Skeletal muscle tissue (tissue), 4 donors: ENCODE measurements around the gene RBM20. TPM values are rescaled to one million over a fixed set of nuclear protein-coding genes. Genes with fewer than 3 reads are reported as not detected.

Experiments
- H3K27ac ChIP-seq: one replicate; pipeline ENCODE4 v1.7.0; 2013; ENCODE audit warnings: mild to moderate bottlenecking, low read depth, low read length, inconsistent platforms
- H3K27me3 ChIP-seq, 3 donors: one replicate each; pipeline ENCODE4 v1.7.0; 2013; ENCODE audit warnings: low read length in 3 of 3; ENCODE audit not compliant: control insufficient read depth in 3 of 3, insufficient read depth in 3 of 3
- H3K36me3 ChIP-seq, 3 donors: one replicate each; pipeline ENCODE4 v1.7.0; 2013; ENCODE audit warnings: low read length in 3 of 3; ENCODE audit not compliant: control insufficient read depth in 3 of 3, insufficient read depth in 3 of 3
- H3K4me1 ChIP-seq, 3 donors: one replicate each; pipeline ENCODE4 v1.7.0; 2013; ENCODE audit warnings: low read length in 3 of 3, mild to moderate bottlenecking in 3 of 3; ENCODE audit not compliant: control insufficient read depth in 3 of 3, insufficient read depth in 3 of 3
- H3K4me3 ChIP-seq, 3 donors: one replicate each; pipeline ENCODE4 v1.7.0; 2013; ENCODE audit warnings: low read length in 3 of 3
- H3K9ac ChIP-seq, 3 donors: one replicate each; pipeline ENCODE4 v1.7.0; 2013; ENCODE audit warnings: low read length in 3 of 3, mild to moderate bottlenecking in 3 of 3, moderate library complexity in 2 of 3, low read depth in 1 of 3
- H3K9me3 ChIP-seq, 3 donors: one replicate each; pipeline ENCODE4 v1.7.0; 2013; ENCODE audit warnings: low read length in 3 of 3; ENCODE audit not compliant: control insufficient read depth in 3 of 3
- total RNA-seq: library from RNA; depleted of rRNA; stranded (reverse); fragments of >200 nt; gene quantifications from one replicate; pipeline ENCODE4 v1.2.3, GENCODE V29; 2014
- donor health status: Osteomylitis.

Gene RBM20
- total RNA-seq, 1 donor from 2014 or later, result 6.3 TPM

DNA sequence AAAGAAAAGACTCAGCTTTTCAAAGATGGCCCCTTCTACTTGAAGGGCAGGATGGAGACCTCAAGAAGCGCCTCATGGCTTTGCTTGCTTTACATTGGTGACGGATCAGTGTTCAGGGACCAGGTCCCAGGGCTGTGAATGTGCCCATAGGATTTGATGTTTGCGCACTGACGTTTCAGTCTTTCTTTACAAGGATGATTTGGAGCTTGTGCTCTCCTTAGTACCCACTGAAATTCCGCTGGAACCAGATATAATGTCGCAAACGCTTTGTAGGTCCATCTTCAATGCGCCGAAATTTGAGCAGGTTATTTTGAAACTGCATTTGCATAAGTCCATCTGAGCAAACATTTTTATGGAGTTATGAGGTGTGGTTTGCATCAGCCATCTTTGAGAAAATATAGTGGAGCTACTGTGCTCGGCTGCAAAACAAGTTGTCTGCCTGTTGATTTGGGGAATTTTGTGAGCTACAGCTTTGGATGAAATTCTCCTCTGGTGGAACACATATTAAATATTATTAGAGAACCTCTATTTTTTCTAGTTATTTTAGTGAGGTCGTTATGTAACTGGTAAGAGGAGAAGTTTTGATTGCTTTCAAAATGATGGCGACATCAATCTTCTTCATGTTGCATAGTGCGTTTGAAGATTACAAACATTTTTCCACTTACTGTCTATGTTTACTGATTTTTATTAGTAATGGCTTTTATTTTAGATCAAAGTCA lies 2.4 kb downstream of the RBM20 start:
- H3K4me1 ChIP-seq, result peaks cover 10 to 30% (median 14%) of the 10 kb centered on the region in 3 donors
- no peaks in the 10 kb centered on the region for H3K9me3 ChIP-seq
- H3K27me3 ChIP-seq, result peaks cover 0 to 5% (median 3%) of the 10 kb centered on the region in 3 donors
- H3K36me3 ChIP-seq, result no peaks in the 10 kb centered on the region
- no peak overlapping the region for H3K4me3 ChIP-seq
- H3K27ac ChIP-seq, result no peak overlapping the region
- no peak overlapping the region for H3K9ac ChIP-seq

DNA sequence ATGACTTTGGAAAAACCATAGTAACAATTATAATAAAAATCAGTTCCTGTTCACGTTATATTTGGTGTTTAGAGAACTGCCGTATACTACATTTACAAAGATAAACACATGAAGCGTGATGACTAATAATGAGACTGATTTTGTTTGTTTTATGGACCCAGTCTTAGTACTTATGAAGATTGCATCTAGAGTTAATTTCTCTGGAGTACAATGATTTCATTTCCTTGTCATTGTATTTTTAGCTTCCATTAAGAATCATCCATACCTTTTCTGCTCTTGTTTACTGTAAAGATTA lies 2.9 kb downstream of the RBM20 start:
- H3K4me1 ChIP-seq, result peaks cover 14 to 35% (median 14%) of the 10 kb centered on the region in 3 donors
- H3K27ac ChIP-seq, result no peak overlapping the region
- H3K4me3 ChIP-seq, result no peak overlapping the region

DNA sequence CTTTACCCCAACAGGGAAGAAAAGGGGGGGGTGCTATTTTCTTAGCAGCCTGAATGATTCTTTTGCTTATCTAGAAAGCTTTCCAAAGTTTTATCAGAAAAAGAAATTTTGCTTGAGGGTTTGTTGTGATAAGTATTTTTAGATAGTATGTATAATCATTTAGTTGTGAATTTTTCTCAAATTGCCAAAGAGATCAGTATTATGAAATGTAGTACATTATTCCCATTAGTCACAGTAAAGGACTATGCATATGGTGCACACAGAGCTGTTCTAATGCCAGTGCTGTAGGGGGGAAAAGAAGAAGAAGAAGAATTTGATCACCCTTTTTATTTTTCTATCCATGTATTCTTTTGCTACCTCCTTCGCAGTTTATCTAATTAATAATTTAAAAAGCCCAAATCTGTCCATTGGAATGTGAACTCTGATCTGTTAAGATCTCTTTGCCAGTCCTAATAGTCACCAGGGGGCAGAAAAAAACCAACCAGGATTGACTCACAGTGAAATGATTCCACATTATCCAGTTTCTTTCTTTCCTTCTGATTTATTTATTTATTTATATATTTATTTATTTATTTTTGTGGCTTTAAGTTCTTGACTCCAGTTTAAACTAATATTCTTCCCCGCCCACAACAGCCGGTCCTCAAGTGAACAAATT lies 4.7 kb downstream of the RBM20 start:
- no peak overlapping the region for H3K9ac ChIP-seq
- H3K4me1 ChIP-seq, result peaks cover 8 to 32% (median 13%) of the 10 kb centered on the region in 3 donors
- H3K9me3 ChIP-seq, result no peaks in the 10 kb centered on the region
- no peak overlapping the region for H3K4me3 ChIP-seq
- H3K27me3 ChIP-seq, result peaks cover 0 to 5% (median 3%) of the 10 kb centered on the region in 3 donors
- H3K27ac ChIP-seq, result no peak overlapping the region
- H3K36me3 ChIP-seq, result no peaks in the 10 kb centered on the region

More for the DNA sequence above, 2.9 kb downstream of the RBM20 start:
- Histone ChIP-seq H3K9me3 (no peaks in the 10 kb centered on the region), H3K27me3 (peaks cover 0 to 5% (median 3%) of the 10 kb centered on the region in 3 donors), H3K9ac (no peak overlapping the region), H3K36me3 (no peaks in the 10 kb centered on the region)

GRCh38 chr10:110649347-110650264 lies 5.5 kb downstream of the RBM20 start:
- Histone ChIP-seq H3K4me3 (no peak overlapping the region), H3K4me1 (peaks cover 8 to 30% (median 13%) of the 10 kb centered on the region in 3 donors), H3K27me3 (peaks cover 0 to 5% (median 3%) of the 10 kb centered on the region in 3 donors), H3K27ac (no peak overlapping the region), H3K36me3 (no peaks in the 10 kb centered on the region), H3K9ac (peak overlapping the region in 1 of 3 donors; percentile 16), H3K9me3 (no peaks in the 10 kb centered on the region)

GRCh38 chr10:110650265-110650668 lies 6.1 kb downstream of the RBM20 start:
- peaks cover 9 to 31% (median 11%) of the 10 kb centered on the region in 3 donors for H3K4me1 ChIP-seq
- peaks cover 0 to 5% (median 1%) of the 10 kb centered on the region in 3 donors for H3K27me3 ChIP-seq
- H3K27ac ChIP-seq, result peak overlapping the region; percentile 49

DNA sequence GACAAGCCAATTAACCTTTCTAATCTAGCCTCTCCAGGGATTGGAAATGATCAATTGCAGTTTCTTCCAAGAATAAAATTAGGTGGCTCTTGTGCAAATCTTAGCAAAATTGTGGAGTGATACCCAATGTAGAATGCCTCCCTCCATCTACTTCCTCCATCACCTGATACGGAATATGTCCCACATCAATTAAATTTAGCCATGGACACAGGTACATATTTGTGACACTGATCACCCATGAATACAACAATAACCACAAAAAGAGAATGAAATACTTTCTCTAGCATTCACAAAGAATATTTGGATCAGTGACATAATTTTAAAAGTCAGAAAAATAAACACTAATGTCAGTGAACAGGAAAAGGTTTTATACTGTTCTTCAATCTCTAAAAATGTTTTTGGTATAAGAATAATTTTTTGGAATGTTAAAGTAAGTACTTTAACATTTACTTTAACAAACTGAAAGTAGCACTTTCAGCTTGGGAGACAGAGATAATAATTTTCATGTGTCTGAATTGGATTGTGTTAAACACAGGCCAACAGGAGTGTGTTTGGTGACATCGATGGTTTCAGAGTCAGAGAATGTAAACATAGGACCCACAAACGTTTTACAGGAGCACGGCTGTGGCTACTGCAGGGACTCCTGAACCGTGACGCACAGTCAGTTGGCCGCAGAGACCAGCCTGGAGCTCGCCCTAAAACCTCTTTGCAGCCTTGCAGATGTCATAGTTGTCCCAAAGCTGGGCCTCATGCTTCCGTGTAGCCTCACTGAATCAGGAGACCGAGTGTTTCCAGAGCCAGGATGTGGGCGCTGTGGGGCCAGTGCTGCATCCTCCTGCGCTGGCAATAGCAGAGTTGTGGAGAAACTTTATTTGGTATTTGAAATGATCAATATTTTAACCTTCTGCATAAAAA lies 7.2 kb downstream of the RBM20 start:
- H3K9ac ChIP-seq, result peak overlapping the region; percentile 9 to 75 (median 58)
- no peaks in the 10 kb centered on the region for H3K9me3 ChIP-seq
- no peaks in the 10 kb centered on the region for H3K36me3 ChIP-seq
- peaks cover 0 to 5% (median 0%) of the 10 kb centered on the region in 3 donors for H3K27me3 ChIP-seq
- H3K4me3 ChIP-seq, result peak overlapping the region; percentile 39 to 52 (median 46)
- H3K27ac ChIP-seq, result peak overlapping the region; percentile 49
- peaks cover 10 to 35% (median 10%) of the 10 kb centered on the region in 3 donors for H3K4me1 ChIP-seq

More at GRCh38 chr10:110650265-110650668, 6.1 kb downstream of the RBM20 start:
- Histone ChIP-seq H3K9ac (no peak overlapping the region), H3K4me3 (no peak overlapping the region), H3K36me3 (no peaks in the 10 kb centered on the region), H3K9me3 (no peaks in the 10 kb centered on the region)

DNA sequence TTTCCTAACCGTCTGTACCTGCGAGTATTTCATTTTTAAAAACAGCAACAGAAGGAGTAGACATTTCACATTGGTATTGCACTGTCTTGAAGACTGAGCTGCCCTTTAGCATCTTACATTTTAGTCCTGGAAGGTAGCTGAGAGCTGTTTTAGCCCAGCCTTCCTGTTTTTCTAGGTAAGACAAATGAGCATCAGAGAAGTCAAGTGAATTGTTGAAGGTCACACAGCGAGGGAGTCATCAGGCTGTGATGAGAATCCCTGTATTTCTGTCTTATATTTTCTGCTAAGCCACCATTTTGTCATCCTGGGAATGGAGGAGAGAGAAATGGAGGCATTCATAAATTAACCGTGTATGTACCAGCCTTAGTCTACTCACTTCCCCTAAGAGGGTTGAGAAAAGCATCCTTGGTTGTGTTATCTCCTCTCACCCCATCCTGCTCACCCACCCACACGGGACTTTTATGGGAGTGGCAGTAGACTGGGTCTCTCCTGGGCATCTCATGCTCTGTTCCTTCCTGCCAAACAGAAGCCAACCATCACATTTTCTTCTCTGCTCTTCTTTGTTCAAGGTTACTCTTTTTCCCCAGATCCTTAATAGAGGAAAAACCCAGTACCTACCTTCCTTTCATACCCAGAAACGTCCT lies 8.5 kb downstream of the RBM20 start:
- Histone ChIP-seq H3K4me1 (peaks cover 10 to 31% (median 10%) of the 10 kb centered on the region in 3 donors), H3K27me3 (no peaks in the 10 kb centered on the region), H3K27ac (no peak overlapping the region), H3K36me3 (no peaks in the 10 kb centered on the region), H3K9me3 (no peaks in the 10 kb centered on the region), H3K4me3 (no peak overlapping the region), H3K9ac (no peak overlapping the region)

GRCh38 chr10:110655320-110655719 lies 11.2 kb downstream of the RBM20 start:
- Histone ChIP-seq H3K27ac (no peak overlapping the region), H3K9ac (no peak overlapping the region), H3K9me3 (no peaks in the 10 kb centered on the region), H3K36me3 (no peaks in the 10 kb centered on the region), H3K4me1 (peaks cover 12 to 29% (median 15%) of the 10 kb centered on the region in 3 donors), H3K4me3 (no peak overlapping the region), H3K27me3 (peaks cover 0 to 4% (median 0%) of the 10 kb centered on the region in 3 donors)

GRCh38 chr10:110656612-110657011 lies 12.5 kb downstream of the RBM20 start:
- peaks cover 10 to 23% (median 13%) of the 10 kb centered on the region in 3 donors for H3K4me1 ChIP-seq
- H3K4me3 ChIP-seq, result no peak overlapping the region
- H3K9ac ChIP-seq, result no peak overlapping the region
- peaks cover 0 to 4% (median 0%) of the 10 kb centered on the region in 3 donors for H3K27me3 ChIP-seq
- H3K9me3 ChIP-seq, result no peaks in the 10 kb centered on the region
- no peaks in the 10 kb centered on the region for H3K36me3 ChIP-seq
- no peak overlapping the region for H3K27ac ChIP-seq
